HG02571 (cell line): ENCODE results near the gene ATG9A.

Experiments used
- ATAC-seq: cut with Tn5 transposase; IDR thresholded peaks from one replicate; pipeline ENCODE4 v1.9.1; 2021; ENCODE audit warnings: mild to moderate bottlenecking, moderate library complexity; ENCODE audit not compliant: unreplicated experiment

ATG9A gene

GRCh38 chr2:219223831-219224610 lies 5.4 kb downstream of the ATG9A start:
- ATAC-seq, result no peak

- no peak for ATAC-seq
Measured at GRCh38 chr2:219221957-219222518, 7.4 kb downstream of the ATG9A start.

GRCh38 chr2:219220652-219221402 lies 8.6 kb downstream of the ATG9A start:
- no peak for ATAC-seq

- no peak for ATAC-seq
Measured at GRCh38 chr2:219219784-219220532, 9.5 kb downstream of the ATG9A start.

- peak; percentile 69 for ATAC-seq
Measured at GRCh38 chr2:219218732-219219701, 10.4 kb downstream of the ATG9A start, which contains the start of gene ABCB6. Gene ABCB6 (minus strand): TSS chr2:219218958. CDS start chr2:219218673, 285 bp downstream.

GRCh38 chr2:219218217-219218731 lies 11.2 kb downstream of the ATG9A start:
- peak; percentile 26 for ATAC-seq

GRCh38 chr2:219216535-219216915 lies 12.9 kb downstream of the ATG9A start:
- no peak for ATAC-seq

- ATAC-seq, result no peak
Measured at GRCh38 chr2:219215871-219216534, 13.4 kb downstream of the ATG9A start.

- ATAC-seq, result no peak
Measured at GRCh38 chr2:219214786-219215185, 14.7 kb downstream of the ATG9A start.

- ATAC-seq, result no peak
Measured at GRCh38 chr2:219214141-219214540, 15.3 kb downstream of the ATG9A start.

- no peak for ATAC-seq
Measured at GRCh38 chr2:219213486-219214071, 15.9 kb downstream of the ATG9A start.

GRCh38 chr2:219213026-219213415 lies 16.4 kb downstream of the ATG9A start:
- no peak for ATAC-seq

- ATAC-seq, result no peak
Measured at GRCh38 chr2:219210886-219211362, 18.5 kb downstream of the ATG9A start.

GRCh38 chr2:219210196-219210885 lies 19.1 kb downstream of the ATG9A start:
- no peak for ATAC-seq

GRCh38 chr2:219209236-219210195 lies 19.9 kb downstream of the ATG9A start:
- ATAC-seq, result no peak

GRCh38 chr2:219207884-219208740 lies 21.3 kb downstream of the ATG9A start:
- no peak for ATAC-seq
